Mesothelial cell of epicardium (in vitro differentiated cells): ENCODE results near the gene TACC2. TPM values are rescaled to one million over a fixed set of nuclear protein-coding genes. Genes with fewer than 3 reads are reported as not detected.

ENCODE experiments used
- DNase-seq, 2 experiments: peaks; one replicate each; pipeline ENCODE4 v3.0.0; 2021; ENCODE audit warnings: low spot score in 2 of 2; ENCODE audit not compliant: unreplicated experiment in 2 of 2
- H3K27ac Mint-ChIP-seq: 2 replicates; pipeline ENCODE4 v1.8.0; 2021; ENCODE audit warnings: mixed read lengths
- H3K27me3 Mint-ChIP-seq: 2 replicates; pipeline ENCODE4 v1.8.0; 2021; ENCODE audit warnings: low read depth, mixed read lengths
- H3K36me3 Mint-ChIP-seq: 2 replicates; pipeline ENCODE4 v1.8.0; 2021; ENCODE audit warnings: mixed read lengths
- H3K4me1 Mint-ChIP-seq: 2 replicates; pipeline ENCODE4 v1.8.0; 2021; ENCODE audit warnings: mixed read lengths
- H3K4me3 Mint-ChIP-seq: 2 replicates; pipeline ENCODE4 v1.8.0; 2021; ENCODE audit warnings: mild to moderate bottlenecking, moderate library complexity, mixed read lengths
- H3K9me3 Mint-ChIP-seq: 2 replicates; pipeline ENCODE4 v1.8.0; 2021; ENCODE audit warnings: mixed read lengths
- CTCF ChIP-seq: fragments of 200-600 bp; sonication (generic); IDR thresholded peaks from one replicate; pipeline ENCODE4 v1.5.0; 2021; ENCODE audit warnings: antibody characterized with exemption; ENCODE audit not compliant: unreplicated experiment
- total RNA-seq: library from RNA; stranded (reverse); gene quantifications from 3 replicates; pipeline ENCODE4 v1.2.1, GENCODE V29; 2021

TACC2 gene
- total RNA-seq, 1 donor from 2014 or later, result 25.5 TPM

GRCh38 chr10:121976607-121977006 is 12.4 kb upstream of the TACC2 start:
- Mint-ChIP-seq H3K4me1 (peaks cover 10% of the 10 kb centered on the region), H3K9me3 (peaks cover 20% of the 10 kb centered on the region), H3K4me3 (peak overlapping the region; percentile 36), H3K27ac (no peak overlapping the region), H3K36me3 (peaks cover 15% of the 10 kb centered on the region), H3K27me3 (no peaks in the 10 kb centered on the region)
- DNase-seq, result no peak
- no peak for TF ChIP-seq CTCF

- peaks cover 13% of the 10 kb centered on the region for H3K36me3 Mint-ChIP-seq
- H3K4me3 Mint-ChIP-seq, result no peak overlapping the region
- H3K9me3 Mint-ChIP-seq, result peaks cover 26% of the 10 kb centered on the region
- TF ChIP-seq CTCF, result no peak
- DNase-seq, result no peak
- H3K4me1 Mint-ChIP-seq, result peaks cover 6% of the 10 kb centered on the region
- no peak overlapping the region for H3K27ac Mint-ChIP-seq
- H3K27me3 Mint-ChIP-seq, result no peaks in the 10 kb centered on the region
These were observed 10.5 kb upstream of the TACC2 start for GRCh38 chr10:121978511-121978910.

- no peaks in the 10 kb centered on the region for H3K4me1 Mint-ChIP-seq
- H3K4me3 Mint-ChIP-seq, result no peak overlapping the region
- no peak for TF ChIP-seq CTCF
- H3K27ac Mint-ChIP-seq, result no peak overlapping the region
- DNase-seq, result no peak
- peaks cover 14% of the 10 kb centered on the region for H3K36me3 Mint-ChIP-seq
- peaks cover 36% of the 10 kb centered on the region for H3K9me3 Mint-ChIP-seq
- no peaks in the 10 kb centered on the region for H3K27me3 Mint-ChIP-seq
These were observed 7.6 kb upstream of the TACC2 start for GRCh38 chr10:121981346-121981745.

- DNase-seq, result no peak
- no peaks in the 10 kb centered on the region for H3K4me1 Mint-ChIP-seq
- H3K36me3 Mint-ChIP-seq, result peaks cover 3% of the 10 kb centered on the region
- peaks cover 41% of the 10 kb centered on the region for H3K9me3 Mint-ChIP-seq
- no peak overlapping the region for H3K27ac Mint-ChIP-seq
- H3K27me3 Mint-ChIP-seq, result no peaks in the 10 kb centered on the region
- no peak overlapping the region for H3K4me3 Mint-ChIP-seq
- no peak for TF ChIP-seq CTCF
These were observed 5.1 kb upstream of the TACC2 start for GRCh38 chr10:121983852-121984251.

- TF ChIP-seq CTCF, result no peak
- Mint-ChIP-seq H3K36me3 (peaks cover 3% of the 10 kb centered on the region), H3K4me3 (no peak overlapping the region), H3K27ac (no peak overlapping the region), H3K4me1 (no peaks in the 10 kb centered on the region), H3K27me3 (no peaks in the 10 kb centered on the region), H3K9me3 (peaks cover 46% of the 10 kb centered on the region)
- no peak for DNase-seq
These were observed 4.5 kb upstream of the TACC2 start for GRCh38 chr10:121984463-121984862.
